ENCODE measurements around the gene SPOUT1.
"Not testable (repeated sequence)": the region's sequence is repeated elsewhere in the genome, so short reads cannot be mapped to it uniquely, and the experiment has no call there.

SPOUT1 gene

DNA sequence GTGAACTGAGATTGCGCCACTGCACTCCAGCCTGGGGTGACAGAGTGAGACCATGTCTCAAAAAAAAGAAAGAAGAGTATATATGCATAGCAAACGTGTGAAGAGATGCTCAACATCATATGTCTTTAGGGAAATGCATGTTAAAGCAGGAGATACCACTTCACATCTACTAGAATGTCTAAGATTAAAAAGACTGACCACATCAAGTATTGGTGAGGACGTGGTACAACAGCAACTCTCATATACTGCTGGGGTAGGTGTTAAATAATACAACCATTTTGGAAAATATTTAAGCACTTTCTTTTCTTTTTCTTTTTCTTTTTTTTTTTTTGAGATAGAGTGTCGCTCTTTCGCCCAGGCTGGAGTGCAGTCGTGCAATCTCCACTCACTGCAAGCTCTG is 44.2 kb downstream of the SPOUT1 start:
- DNase-seq (ENCODE audit: insufficient read length, low spot score) = no peak
- no peak for FAIRE-seq
- TF ChIP-seq POLR2A (IDR thresholded peaks at IDR 0.05; ENCODE audit: low read depth, low read length) = no peak

- no peak for TF ChIP-seq POLR2A (IDR thresholded peaks at IDR 0.05; ENCODE audit: low read depth, low read length)
- no peak for DNase-seq (ENCODE audit: insufficient read length, low spot score)
- FAIRE-seq = no peak
These were observed 46.9 kb downstream of the SPOUT1 start for GRCh38 chr9:128782669-128783068.

DNA sequence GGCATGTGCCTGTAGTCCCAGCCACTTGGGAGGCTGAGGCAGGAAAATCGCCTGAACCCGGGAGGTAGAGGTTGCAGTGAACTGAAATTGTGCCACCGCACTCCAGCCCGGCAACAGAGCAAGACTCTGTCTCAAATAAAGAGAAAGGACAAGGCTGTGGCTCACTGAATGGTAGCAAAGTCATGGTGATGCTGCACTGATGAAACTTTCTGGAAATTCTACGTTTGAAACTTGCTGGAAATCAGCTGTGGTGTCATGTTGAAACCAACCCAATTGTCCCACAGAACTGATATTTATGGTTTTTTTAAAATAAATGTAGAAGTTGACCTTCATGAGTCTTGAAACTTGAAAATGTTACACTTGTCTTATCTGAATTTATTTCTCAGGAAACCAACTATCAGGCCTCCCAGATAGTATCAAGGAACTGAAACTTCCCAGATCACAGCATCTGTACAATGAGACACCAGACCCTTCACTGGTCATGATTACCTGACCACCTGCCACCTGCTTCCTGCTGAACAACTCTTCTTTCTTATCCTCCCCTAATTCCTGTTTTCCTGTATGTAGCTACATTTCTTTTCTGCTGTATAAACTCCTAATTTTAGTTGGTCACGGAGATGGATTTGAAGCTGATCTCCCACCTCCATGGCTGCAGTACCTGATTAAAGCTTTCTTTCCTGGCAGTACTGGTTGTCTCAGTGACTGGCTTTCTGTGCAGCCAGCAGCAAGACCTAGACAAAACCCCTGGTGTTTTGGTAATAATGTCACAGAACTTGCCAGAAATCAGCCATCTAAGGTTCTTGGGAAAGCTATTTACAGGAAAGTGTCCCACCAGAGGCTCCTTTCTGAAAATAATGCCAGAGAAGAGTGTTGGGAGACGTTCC is 48.2 kb downstream of the SPOUT1 start:
- FAIRE-seq (no peak), DNase-seq (ENCODE audit: insufficient read length, low spot score) (no peak)
- TF ChIP-seq POLR2A (IDR thresholded peaks at IDR 0.05; ENCODE audit: low read depth, low read length) = no peak

DNA sequence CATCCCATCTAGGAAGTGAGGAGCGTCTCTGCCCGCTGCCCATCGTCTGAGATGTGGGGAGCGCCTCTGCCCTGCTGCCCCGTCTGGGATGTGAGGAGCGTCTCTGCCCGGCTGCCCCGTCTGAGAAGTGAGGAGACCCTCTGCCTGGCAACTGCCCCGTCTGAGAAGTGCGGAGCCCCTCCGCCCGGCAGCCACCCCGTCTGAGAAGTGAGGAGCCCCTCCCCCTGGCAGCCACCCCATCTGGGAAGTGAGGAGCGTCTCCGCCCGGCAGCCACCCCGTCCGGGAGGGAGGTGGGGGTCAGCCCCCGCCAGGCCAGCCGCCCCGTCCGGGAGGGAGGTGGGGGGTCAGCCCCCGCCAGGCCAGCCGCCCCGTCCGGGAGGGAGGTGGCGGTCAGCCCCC is 49.5 kb downstream of the SPOUT1 start:
- FAIRE-seq; DNase-seq (ENCODE audit: insufficient read length, low spot score): not testable (repeated sequence)

- no peak for DNase-seq (ENCODE audit: insufficient read length, low spot score)
- TF ChIP-seq POLR2A (IDR thresholded peaks at IDR 0.05; ENCODE audit: low read depth, low read length) = no peak
- no peak for FAIRE-seq
These were observed 54.8 kb downstream of the SPOUT1 start for GRCh38 chr9:128774804-128775203.

- no peak for FAIRE-seq
- no peak for DNase-seq (ENCODE audit: insufficient read length, low spot score)
- no peak for TF ChIP-seq POLR2A (IDR thresholded peaks at IDR 0.05; ENCODE audit: low read depth, low read length)
These were observed 56.5 kb downstream of the SPOUT1 start for GRCh38 chr9:128773049-128773448.

DNA sequence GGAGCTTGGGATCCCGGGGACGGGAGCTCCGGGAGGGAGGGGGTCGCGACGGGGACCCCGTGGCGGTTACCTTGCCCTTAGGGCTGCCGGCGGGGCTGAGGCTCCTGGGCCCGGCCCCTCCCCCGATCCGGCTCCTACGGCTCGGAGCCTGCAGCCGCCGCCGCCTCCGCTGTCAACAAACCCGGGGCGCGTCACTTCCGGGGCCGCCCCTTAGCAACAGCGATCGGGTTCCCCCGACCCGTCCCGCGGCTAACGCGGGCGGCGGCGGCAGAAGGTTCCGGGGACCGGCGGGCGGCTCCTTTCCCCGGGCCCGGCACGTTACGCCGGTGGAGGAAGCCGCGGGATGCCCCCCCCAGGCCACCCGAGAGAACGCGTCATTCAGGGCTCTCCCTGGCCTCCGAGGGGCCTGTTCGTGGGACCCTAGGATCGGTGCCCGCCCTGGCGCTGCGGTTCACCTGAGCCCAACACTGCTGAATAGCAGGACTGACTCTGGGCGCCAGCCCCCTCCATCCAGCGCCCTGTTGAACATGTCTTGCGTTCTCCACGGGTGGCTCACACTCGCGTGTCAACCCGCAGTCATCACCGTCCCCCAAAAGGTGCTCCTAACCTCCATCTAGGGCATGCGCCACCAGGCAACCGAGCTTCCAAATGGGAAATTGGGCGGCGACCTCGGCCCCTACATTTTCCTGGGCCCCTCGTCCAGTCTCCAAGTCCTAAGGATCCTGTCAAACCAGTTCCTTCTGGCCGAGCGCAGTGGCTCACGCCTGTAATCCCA is 57.7 kb downstream of the SPOUT1 start, which contains the start of gene ZER1:
Gene ZER1, minus strand, starts transcription at position 183 of the 775 bp plus-strand sequence. CDS start 16,362 bp downstream, outside the sequence.
- no peak; the same call in 1 of the 2 replicates for TF ChIP-seq POLR2A (IDR thresholded peaks at IDR 0.05; ENCODE audit: low read depth, low read length)
- FAIRE-seq (no peak), DNase-seq (ENCODE audit: insufficient read length, low spot score) (peak; percentile 98)

DNA sequence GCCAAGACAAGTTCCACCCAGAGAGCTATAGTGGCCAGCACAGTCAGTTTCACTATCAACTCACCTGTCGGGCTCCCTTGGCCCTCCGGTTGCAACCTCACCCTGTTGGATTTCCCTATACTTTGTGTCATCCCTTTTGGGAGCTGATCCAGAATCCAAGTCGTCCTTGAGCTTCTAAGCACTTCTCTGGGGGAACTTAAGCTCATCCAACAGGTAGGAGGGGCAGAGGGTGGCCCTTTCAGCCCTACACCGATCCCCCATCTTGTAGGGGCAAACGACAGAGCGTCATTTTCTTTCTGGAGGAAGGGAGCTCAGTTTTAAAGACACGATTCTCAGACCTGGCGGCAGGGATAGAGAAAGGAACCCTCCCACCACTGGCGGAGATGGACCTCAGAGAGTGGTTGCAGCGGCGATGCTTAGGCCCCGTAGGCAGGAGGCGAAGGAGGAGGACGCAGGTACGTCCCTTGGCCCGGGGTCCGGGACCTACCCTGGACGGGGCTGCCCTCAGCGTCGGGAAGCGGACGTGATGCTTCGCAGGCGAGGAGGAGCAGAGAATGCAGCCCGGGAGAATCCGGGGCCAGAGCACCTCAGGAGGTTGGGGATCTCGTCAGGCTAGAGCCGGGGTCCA is 58.4 kb downstream of the SPOUT1 start:
- DNase-seq (ENCODE audit: insufficient read length, low spot score) = peak; percentile 74
- no peak for FAIRE-seq

GRCh38 chr9:128770286-128771030 is 59.1 kb downstream of the SPOUT1 start:
- FAIRE-seq (no peak), DNase-seq (ENCODE audit: insufficient read length, low spot score) (no peak)
- no peak for TF ChIP-seq POLR2A (IDR thresholded peaks at IDR 0.05; ENCODE audit: low read depth, low read length)

More for the DNA sequence above, 58.4 kb downstream of the SPOUT1 start:
- TF ChIP-seq POLR2A (IDR thresholded peaks at IDR 0.05; ENCODE audit: low read depth, low read length) = no peak
